Putamen (tissue), 1 donor: ENCODE data around the gene F2RL1.
"Not testable (repeated sequence)": the region's sequence is repeated elsewhere in the genome, so short reads cannot be mapped to it uniquely, and the experiment has no call there.

Source experiments
- DNase-seq: peaks from one replicate; pipeline ENCODE4 v3.0.0-alpha.2; 2016; ENCODE audit warnings: low spot score

F2RL1 gene, protein sequence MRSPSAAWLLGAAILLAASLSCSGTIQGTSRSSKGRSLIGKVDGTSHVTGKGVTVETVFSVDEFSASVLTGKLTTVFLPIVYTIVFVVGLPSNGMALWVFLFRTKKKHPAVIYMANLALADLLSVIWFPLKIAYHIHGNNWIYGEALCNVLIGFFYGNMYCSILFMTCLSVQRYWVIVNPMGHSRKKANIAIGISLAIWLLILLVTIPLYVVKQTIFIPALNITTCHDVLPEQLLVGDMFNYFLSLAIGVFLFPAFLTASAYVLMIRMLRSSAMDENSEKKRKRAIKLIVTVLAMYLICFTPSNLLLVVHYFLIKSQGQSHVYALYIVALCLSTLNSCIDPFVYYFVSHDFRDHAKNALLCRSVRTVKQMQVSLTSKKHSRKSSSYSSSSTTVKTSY

DNA sequence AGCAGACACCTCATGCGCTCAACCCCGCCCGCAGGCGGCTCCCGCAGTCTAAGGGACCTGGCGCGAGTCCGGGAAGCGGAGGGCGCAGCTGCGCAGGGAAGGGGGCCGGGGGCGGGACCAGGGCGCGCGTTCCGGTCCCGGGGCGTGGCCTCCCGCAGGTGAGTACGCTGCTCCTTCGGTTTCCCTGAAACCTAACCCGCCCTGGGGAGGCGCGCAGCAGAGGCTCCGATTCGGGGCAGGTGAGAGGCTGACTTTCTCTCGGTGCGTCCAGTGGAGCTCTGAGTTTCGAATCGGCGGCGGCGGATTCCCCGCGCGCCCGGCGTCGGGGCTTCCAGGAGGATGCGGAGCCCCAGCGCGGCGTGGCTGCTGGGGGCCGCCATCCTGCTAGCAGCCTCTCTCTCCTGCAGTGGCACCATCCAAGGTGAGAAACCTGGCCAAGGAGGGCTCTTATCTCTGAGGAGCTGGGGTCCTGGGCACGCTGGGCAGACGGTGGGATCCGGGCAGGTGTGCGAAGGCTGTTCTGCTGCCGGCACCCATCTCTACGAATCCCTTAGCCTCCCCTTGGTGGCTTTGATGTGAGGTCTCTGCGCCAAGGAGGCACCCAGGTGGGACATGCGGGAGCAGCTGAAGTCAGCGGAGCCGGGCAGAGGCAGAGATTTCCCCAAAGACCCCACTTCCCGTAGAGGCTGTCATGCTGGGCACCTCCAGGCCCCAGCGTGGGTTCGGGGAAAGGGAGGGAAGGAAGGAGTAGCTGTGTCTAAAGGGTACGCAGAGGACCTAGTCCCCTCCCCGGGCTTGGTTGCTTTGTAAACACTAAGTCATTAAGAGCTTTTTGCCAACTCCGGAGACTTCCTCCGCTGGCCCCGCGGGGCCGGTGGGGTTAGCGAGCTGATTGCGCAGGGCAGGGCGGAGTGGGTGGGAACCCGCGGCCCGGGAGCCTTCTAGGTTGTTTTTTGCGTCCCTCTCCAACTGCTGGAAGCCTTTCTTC is at the start of gene F2RL1:
TSS of gene F2RL1 (plus strand) at position 187 of the 988 bp plus-strand sequence. CDS start at position 340, 153 bp downstream.
- DNase-seq, result peak; percentile 7

DNA sequence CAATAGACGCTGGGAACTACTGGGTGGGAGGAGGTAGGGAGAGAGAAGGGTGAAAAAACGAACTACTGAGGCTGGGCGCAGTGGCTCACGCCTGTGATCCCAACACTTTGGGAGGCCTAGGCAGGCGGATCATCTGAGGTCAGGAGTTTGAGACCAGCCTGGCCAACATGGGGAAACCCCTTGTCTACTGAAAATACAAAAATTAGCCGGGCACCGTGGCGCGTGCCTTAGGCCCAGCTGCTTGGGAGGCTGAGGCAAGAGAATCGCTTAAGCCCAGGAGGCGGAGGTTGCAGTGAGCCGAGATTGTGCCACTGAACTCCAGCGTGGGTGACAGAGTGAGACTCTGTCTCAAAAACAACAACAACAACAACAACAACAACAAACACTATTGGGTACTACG is 47.8 kb upstream of the F2RL1 start:
- not testable (repeated sequence) for DNase-seq

DNA sequence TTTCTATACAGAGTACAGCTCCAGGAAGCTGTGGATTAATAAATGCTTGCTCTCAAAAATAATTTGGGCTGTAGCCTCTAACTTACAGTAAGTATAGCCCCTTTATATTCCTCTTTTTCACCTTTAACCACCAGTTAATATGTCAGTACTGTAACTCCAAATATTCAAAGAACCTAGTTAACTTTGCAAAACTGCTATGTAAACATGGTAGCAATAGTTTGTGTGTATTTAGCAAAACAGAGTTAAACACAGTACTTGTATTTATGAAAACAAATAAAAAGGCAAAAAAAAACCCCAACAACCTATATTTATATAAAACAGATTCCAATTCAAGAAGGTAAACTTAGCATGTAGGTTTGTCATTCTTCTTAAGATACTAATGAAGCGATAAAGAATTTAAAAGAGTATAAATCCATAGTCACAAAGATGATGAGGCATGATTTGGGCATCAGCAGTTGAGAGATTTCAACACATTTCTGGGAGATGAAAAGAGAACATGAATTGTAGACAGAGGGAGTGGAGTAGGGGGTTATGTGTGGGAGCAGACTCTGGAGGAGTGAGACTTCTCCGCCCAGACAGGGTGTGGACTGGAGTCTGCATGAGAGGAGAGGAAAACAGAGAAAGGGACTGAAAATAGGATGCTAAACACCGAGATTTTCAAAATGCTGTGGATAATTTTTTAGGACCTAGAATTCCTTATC is 47.0 kb upstream of the F2RL1 start:
- DNase-seq, result no peak

GRCh38 chr5:76775921-76776320 is 42.9 kb upstream of the F2RL1 start:
- no peak for DNase-seq

- no peak for DNase-seq
Observed at GRCh38 chr5:76776391-76776790, 42.4 kb upstream of the F2RL1 start.

GRCh38 chr5:76780616-76781015 is 38.2 kb upstream of the F2RL1 start:
- not testable (repeated sequence) for DNase-seq

DNA sequence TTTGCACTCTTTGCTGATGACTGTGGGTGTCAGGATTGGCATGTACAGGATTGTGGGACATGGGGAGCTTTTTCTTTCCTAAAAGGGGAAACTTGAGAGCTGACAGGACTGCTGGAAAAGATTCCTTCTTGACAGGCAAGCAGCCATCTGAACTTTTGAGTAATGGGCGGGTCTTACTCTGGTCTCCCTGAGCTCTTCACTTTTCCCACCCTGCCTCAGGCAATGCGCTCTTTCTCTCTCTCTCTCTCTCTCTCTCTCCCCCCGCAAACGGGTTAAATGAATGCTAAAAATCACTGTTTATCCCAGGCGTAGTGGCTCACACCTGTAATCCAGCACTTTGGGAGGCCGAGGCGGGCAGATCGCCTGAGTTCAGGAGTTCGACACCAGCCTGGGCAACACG is 37.1 kb upstream of the F2RL1 start:
- no peak for DNase-seq

DNA sequence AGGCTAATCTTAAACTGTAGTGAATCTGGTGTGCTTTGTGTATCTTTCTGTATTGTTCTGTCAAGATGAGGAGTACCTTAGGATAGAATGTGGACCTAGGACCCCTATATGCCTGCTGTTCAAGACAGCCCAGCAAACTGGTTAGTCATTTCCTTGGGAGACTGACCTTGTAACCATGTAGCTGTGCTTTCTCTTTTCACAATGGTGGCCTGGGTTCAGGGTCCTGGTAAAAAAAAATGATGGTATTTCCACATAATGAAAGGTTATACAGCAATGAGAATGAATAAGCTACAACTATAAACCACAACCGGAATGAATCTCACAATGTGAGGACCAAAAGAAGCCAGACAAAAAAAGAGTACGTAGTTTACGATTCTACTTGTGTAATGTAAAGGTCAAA is 36.4 kb upstream of the F2RL1 start:
- DNase-seq, result no peak

DNA sequence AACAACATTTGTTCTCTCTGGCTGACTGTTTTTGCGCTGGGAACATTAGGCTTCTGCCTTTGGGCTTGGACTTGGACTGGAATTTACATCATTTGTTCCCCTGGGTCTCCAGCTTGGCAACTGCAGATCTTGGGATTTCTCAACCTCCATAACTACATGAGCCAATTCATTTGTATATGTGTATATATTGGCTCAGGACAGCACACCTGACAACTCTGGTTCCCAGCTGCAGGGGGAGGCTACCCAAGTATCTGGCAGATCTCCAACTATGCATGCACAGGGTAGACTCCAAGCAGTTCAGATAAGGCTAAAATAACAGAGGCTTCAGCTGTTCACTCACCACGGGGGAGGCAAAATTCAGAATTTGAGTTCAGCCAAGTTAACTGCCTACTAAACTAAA is 31.6 kb upstream of the F2RL1 start:
- DNase-seq, result no peak

DNA sequence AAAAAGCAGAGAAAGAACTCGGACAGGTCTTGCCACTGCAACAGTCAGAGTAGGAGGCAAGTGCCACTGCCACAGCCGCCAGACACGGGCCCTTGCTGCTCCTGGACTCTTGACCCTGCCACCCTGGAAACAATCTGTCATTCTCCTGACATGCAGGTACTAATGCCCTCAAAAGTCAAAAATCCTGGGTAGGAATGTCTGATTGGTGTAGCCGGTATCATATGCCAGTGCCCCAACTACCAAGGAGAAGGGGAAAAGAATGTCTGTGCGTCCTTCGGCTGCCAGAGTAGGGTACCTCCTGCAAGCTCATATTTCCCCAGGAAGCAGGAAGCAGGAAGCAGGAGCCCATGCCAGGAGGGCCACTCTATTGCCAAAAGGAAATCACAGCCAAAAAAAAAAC is 30.5 kb upstream of the F2RL1 start:
- DNase-seq, result no peak

- not testable (repeated sequence) for DNase-seq
Observed at GRCh38 chr5:76789275-76789674, 29.6 kb upstream of the F2RL1 start.

- DNase-seq, result no peak
Observed at GRCh38 chr5:76789991-76790581, 28.7 kb upstream of the F2RL1 start.

DNA sequence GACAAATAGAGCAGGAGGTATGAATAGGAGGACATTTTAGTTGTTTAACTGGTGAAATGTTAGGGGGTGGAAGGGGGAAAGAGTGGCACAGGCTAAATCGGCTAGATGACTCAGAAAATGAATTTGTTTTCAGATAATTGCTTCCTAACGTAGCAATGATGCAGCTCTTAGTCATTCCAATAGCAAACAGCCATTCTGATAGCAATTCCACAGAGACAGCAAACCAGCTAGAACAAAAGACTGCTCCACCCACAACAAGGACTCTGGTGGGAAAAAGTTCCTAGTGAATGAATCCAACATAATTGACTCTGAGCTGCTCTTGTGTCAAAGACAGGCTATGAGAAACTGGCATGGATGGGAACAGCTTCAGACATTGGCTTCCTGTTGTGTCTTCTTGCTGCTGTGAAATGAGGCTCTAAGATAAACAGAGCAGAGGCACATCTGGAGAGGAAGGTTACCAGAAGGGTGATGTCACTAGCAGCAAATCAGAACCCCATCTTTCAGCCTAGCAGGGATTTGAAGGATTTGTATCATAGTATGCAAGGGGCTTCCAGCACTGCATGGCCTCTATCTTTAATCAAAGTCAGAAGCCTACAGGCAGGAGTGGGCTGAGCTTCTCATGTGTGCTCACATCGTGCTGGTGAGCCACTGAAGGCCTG is 28.1 kb upstream of the F2RL1 start:
- DNase-seq, result peak; percentile 17

DNA sequence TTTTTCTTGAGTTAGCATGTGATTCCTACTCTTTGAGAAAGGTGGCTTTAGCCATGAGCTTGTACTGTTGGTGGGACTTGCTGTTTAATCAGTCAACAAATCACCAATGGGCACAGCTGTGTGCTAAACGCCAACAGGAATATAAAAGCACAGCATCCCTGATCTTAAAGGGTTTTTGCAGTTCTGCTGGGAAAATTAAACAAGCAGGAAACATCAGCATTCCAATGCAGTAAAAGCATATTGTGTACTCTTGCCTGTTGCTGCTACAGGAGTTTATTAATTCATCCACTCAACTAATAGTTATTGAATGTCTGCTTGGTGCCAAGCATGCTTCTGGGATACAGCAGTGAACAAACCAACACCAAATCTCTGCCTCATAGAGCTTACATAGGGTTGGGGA is 27.4 kb upstream of the F2RL1 start:
- no peak for DNase-seq

DNA sequence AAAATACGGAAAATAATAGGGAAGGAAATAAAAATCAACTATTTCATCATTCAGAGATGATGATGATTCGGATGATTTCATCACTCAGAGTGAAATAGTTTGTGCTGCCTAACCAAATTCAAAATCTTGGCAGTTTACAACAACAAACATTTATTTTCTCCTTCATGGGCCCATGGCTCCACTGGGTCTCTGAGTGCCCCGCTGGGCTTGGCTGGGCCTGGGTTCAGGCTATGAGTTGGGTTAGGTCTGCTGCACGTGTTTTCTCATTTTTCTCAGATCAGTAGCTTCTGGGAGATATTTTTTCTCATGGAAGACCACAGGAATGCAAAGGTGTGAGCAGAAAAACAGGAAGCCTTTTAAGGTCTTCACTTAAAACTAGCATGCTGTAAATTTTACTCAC is 24.0 kb upstream of the F2RL1 start:
- no peak for DNase-seq

GRCh38 chr5:76799588-76799987 is 19.2 kb upstream of the F2RL1 start:
- DNase-seq, result no peak

DNA sequence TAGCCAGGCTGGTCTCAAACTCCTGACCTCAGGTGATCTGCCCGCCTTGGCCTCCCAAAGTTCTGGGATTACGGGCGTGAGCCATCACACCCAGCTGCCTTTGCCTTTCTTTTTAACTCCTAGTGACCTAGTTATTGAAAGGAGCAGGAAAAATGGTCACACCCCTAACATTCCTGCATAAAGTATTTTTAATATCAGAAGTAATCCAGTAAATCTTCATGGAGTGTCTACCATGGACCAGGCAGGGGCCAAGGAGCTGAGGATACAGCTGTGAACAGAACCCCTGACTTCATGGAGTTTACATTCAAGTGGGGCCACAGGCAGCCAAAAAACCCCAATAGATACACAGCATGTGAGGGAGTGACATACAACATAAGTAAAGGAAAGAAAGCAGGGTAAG is 18.3 kb upstream of the F2RL1 start:
- no peak for DNase-seq

- DNase-seq, result no peak
Observed at GRCh38 chr5:76801159-76801802, 17.5 kb upstream of the F2RL1 start.

DNA sequence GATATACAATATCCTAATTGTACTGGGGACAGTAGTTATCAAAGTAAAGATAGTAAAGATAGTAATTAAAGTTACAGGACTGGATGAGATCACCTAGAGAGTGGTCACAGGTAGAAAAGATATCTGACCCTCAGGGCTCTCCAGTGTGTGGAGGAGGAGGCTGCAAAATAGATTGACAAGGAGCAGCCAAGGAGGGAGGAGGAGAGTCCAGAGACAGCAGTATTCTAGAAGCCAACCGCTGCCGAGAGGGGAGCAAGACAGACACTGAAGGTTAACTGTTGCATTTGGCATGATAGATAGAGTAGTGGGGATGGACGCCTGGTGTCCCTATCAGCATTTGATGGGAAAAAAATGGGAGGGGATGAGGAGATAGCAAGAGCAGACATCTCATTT is 17.0 kb upstream of the F2RL1 start:
- no peak for DNase-seq

GRCh38 chr5:76804266-76804665 is 14.6 kb upstream of the F2RL1 start:
- DNase-seq, result no peak
